A673 (cell line): ENCODE measurements around the gene SMIM13.

ENCODE experiments used
- CTCF ChIP-seq: fragments of 300-800, 200-600 bp; sonication (generic); conservative IDR thresholded peaks from 2 replicates; pipeline ENCODE4 v1.5.1; 2017; ENCODE audit warnings: low read depth, mild to moderate bottlenecking, antibody characterized with exemption, low read length, moderate library complexity, mixed read lengths
- EZH2 ChIP-seq: fragments of 200-600 bp; sonication (generic); IDR thresholded peaks from 2 replicates; pipeline ENCODE4 v1.6.1; 2017; ENCODE audit warnings: borderline replicate concordance, low read depth, mild to moderate bottlenecking, mixed read lengths, antibody characterized with exemption, low read length; ENCODE audit not compliant: poor library complexity, severe bottlenecking

DNA sequence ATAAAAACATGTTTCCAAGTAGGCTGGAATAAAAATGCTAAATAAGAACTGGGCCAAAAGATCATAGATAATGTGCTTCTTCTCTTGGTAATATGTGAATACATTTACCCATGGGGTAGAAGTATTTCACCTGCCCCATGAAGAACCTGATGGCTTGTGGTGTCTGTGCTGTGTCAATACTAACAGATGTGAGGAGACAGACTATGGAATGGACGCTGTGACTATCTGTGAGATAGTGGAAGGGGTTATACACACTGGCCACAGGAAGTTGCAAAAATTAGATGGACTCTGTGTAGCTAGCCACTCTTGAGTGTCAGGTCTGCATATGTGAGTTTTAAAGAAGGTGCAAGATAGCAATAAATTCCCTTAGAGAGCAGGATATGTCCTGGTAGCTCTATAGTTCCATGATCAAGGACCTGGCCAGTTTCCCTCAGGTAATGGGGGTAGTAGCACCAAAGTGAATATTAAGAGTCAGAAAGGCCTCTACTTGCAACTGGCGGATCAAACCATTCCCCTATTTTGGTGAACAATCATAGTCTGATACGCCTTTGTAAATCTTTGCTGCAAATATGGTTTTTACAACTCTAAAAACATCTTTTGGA, 90.2 kb downstream of the SMIM13 start:
- TF ChIP-seq CTCF (no peak), EZH2 (no peak)
